ENCODE results near the gene NAT9.

DNA sequence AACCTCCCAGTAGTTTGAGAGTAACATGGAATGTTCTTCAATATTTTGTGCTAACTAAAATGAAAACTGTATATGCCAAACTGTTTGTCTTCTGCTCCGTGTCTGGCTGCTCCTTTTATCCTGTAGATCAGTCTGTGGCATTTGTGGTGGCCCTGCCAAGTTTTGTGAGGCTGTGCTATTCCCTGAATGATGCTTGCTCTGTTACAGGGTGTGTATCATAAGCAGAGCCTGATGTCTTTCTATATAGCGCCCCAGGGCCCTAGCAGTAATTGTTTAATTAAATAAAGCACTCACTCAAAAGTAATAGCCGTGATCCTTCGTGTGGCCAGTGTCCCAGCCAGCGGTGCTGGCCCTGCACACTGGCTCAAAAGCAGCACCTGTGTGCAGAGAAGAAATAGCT lies 27.8 kb upstream of the NAT9 start:
- TF ChIP-seq, protein P1, sequence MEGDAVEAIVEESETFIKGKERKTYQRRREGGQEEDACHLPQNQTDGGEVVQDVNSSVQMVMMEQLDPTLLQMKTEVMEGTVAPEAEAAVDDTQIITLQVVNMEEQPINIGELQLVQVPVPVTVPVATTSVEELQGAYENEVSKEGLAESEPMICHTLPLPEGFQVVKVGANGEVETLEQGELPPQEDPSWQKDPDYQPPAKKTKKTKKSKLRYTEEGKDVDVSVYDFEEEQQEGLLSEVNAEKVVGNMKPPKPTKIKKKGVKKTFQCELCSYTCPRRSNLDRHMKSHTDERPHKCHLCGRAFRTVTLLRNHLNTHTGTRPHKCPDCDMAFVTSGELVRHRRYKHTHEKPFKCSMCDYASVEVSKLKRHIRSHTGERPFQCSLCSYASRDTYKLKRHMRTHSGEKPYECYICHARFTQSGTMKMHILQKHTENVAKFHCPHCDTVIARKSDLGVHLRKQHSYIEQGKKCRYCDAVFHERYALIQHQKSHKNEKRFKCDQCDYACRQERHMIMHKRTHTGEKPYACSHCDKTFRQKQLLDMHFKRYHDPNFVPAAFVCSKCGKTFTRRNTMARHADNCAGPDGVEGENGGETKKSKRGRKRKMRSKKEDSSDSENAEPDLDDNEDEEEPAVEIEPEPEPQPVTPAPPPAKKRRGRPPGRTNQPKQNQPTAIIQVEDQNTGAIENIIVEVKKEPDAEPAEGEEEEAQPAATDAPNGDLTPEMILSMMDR (IDR thresholded peaks at IDR 0.05), result no peak
- TF ChIP-seq POLR2A (IDR thresholded peaks at IDR 0.05), result no peak
